Keratinocyte (primary cell): ENCODE data around the gene PPFIBP2. TPM values are rescaled to one million over a fixed set of nuclear protein-coding genes. Genes with fewer than 3 reads are reported as not detected.

Experiments used
- DNase-seq: peaks from one replicate; pipeline ENCODE4 v3.0.0-alpha.2; 2011; ENCODE audit warnings: low read depth, missing footprints, low spot score
- FAIRE-seq: peaks from 2 replicates; lab custom pipeline; 2011; peaks lifted over from hg19 to GRCh38; lab: Jason Lieb, UNC
- H2AFZ ChIP-seq: 2 replicates; pipeline ENCODE4 v1.6.0; 2012; ENCODE audit warnings: low read length, control low read depth, inconsistent platforms; ENCODE audit not compliant: control insufficient read depth
- H3K27ac ChIP-seq: 2 replicates; pipeline ENCODE4 v1.5.1; 2011; ENCODE audit warnings: low read length; ENCODE audit not compliant: control insufficient read depth, insufficient read depth
- H3K27me3 ChIP-seq: 3 replicates; pipeline ENCODE4 v1.6.0; 2011; ENCODE audit warnings: low read length; ENCODE audit not compliant: control insufficient read depth, insufficient read depth; ENCODE audit errors: extremely low read depth
- H3K36me3 ChIP-seq, 2 experiments: 2 replicates in 1 of 2; 3 replicates in 1 of 2; pipeline ENCODE4 v1.5.1; 2011; ENCODE audit warnings: low read length in 2 of 2, mild to moderate bottlenecking in 1 of 2; ENCODE audit not compliant: control insufficient read depth in 2 of 2, insufficient read depth in 2 of 2; ENCODE audit errors: extremely low read depth in 1 of 2
- H3K4me1 ChIP-seq: 3 replicates; pipeline ENCODE4 v1.5.1; 2011; ENCODE audit warnings: low read length; ENCODE audit not compliant: control insufficient read depth, insufficient read depth; ENCODE audit errors: extremely low read depth
- H3K4me2 ChIP-seq: 3 replicates; pipeline ENCODE4 v1.6.0; 2011; ENCODE audit warnings: low read depth, low read length; ENCODE audit not compliant: control insufficient read depth, insufficient read depth; ENCODE audit errors: extremely low read depth
- H3K4me3 ChIP-seq, 3 experiments: fragments of 200-600 bp in 1 of 3; sonication (generic) in 1 of 3; 2 replicates in 2 of 3; 3 replicates in 1 of 3; pipeline ENCODE4 v1.5.1; 2011 to 2016; ENCODE audit warnings: low read length in 3 of 3, mild to moderate bottlenecking in 3 of 3, control low read depth in 2 of 3, inconsistent platforms in 1 of 3, low read depth in 1 of 3, mixed read lengths in 1 of 3, mixed run types in 1 of 3, moderate library complexity in 1 of 3; ENCODE audit not compliant: control insufficient read depth in 2 of 3, insufficient read depth in 2 of 3; ENCODE audit errors: extremely low read depth in 1 of 3
- H3K79me2 ChIP-seq: 2 replicates; pipeline ENCODE4 v1.6.0; 2012; ENCODE audit warnings: low read length; ENCODE audit not compliant: control insufficient read depth, insufficient read depth
- H3K9ac ChIP-seq: 3 replicates; pipeline ENCODE4 v1.6.0; 2011; ENCODE audit warnings: low read length; ENCODE audit not compliant: control insufficient read depth, insufficient read depth; ENCODE audit errors: extremely low read depth
- H3K9me1 ChIP-seq: 3 replicates; pipeline ENCODE4 v1.6.0; 2011; ENCODE audit warnings: low read length; ENCODE audit not compliant: control insufficient read depth, insufficient read depth; ENCODE audit errors: extremely low read depth
- H3K9me3 ChIP-seq: 2 replicates; pipeline ENCODE4 v1.5.1; 2012; ENCODE audit warnings: low read depth, low read length; ENCODE audit not compliant: control insufficient read depth
- H4K20me1 ChIP-seq: 3 replicates; pipeline ENCODE4 v1.6.0; 2011; ENCODE audit warnings: low read length; ENCODE audit not compliant: control insufficient read depth, insufficient read depth; ENCODE audit errors: extremely low read depth
- EZH2 ChIP-seq: IDR thresholded peaks from one replicate; pipeline ENCODE4 v1.6.1; 2012; ENCODE audit warnings: inconsistent platforms, mild to moderate bottlenecking, low read length, moderate library complexity
- dilution Hi-C: fragments of 300-500 bp; cut with MboI; formaldehyde crosslinking; loops from one replicate; pipeline ENCODE4 v1.7.0; 2020; ENCODE audit warnings: low sequenced_read_pairs; ENCODE audit not compliant: extremely low pct_ligation_motif_present
- polyA plus RNA-seq, 5 experiments: library from polyadenylated mRNA; depleted of rRNA in 3 of 5; stranded (reverse) in 3 of 5; stranded (forward) in 1 of 5; unstranded in 1 of 5; fragments of >200 nt; gene quantifications; 1 replicate in 1 of 5; 2 replicates in 3 of 5; 3 replicates in 1 of 5; pipeline versions ENCODE4 v1.2.1 to v1.2.3, GENCODE V29; 2011 to 2012; ENCODE audit warnings: missing spikeins in 2 of 5, low read depth in 1 of 5, low replicate concordance in 1 of 5
- TF ChIP-seq, protein P1 (sequence below), 3 experiments: IDR thresholded peaks in 1 of 3; conservative IDR thresholded peaks in 1 of 3; optimal IDR thresholded peaks in 1 of 3; 2 replicates in 2 of 3; 3 replicates in 1 of 3; pipeline versions ENCODE3 to v1.5.1; 2011; ENCODE audit warnings: low read length in 3 of 3, mild to moderate bottlenecking in 3 of 3, moderate library complexity in 2 of 3, control low read depth in 1 of 3, inconsistent platforms in 1 of 3; ENCODE audit not compliant: insufficient read depth in 2 of 3; ENCODE audit errors: extremely low read depth in 1 of 3

PPFIBP2 gene
- polyA plus RNA-seq, 1 donor (not counting 4 experiments of a cell fraction or from before 2014, with no cell fraction given), result 11.0 TPM

DNA sequence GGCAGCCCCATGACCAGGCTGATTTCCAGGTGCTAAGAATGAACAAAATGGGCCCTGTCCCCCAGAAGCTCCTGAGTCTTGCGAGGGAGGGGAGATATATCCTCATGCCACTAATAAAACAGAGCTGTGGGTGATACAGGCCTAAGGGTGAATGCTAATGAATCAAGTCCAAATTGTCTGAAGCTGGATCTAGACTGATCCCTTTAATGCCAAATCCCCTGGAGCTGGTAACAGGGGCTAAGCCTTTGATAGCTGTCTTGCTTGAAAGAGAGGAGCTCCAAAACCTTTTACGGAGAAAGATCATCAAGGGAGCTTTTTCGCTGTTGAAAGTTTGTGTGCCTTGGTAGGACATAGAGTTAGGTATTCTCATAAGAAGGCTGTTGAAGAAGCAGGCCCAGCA is 79.7 kb downstream of the PPFIBP2 start:
- FAIRE-seq (peak; percentile 70), DNase-seq (no peak)
- no peak overlapping the region for H2AFZ ChIP-seq
- dilution Hi-C loops, result no loop called here
- no peaks in the 10 kb centered on the region for H4K20me1 ChIP-seq
- H3K27ac ChIP-seq, result no peak overlapping the region
- no peaks in the 10 kb centered on the region for H3K79me2 ChIP-seq
- peaks cover 57% of the 10 kb centered on the region for H3K4me1 ChIP-seq
- H3K9ac ChIP-seq, result no peak overlapping the region
- no peaks in the 10 kb centered on the region for H3K36me3 ChIP-seq
- no peaks in the 10 kb centered on the region for H3K9me1 ChIP-seq
- no peak overlapping the region for H3K4me3 ChIP-seq
- no peaks in the 10 kb centered on the region for H3K9me3 ChIP-seq
- no peak for TF ChIP-seq EZH2
- TF ChIP-seq, protein P1, sequence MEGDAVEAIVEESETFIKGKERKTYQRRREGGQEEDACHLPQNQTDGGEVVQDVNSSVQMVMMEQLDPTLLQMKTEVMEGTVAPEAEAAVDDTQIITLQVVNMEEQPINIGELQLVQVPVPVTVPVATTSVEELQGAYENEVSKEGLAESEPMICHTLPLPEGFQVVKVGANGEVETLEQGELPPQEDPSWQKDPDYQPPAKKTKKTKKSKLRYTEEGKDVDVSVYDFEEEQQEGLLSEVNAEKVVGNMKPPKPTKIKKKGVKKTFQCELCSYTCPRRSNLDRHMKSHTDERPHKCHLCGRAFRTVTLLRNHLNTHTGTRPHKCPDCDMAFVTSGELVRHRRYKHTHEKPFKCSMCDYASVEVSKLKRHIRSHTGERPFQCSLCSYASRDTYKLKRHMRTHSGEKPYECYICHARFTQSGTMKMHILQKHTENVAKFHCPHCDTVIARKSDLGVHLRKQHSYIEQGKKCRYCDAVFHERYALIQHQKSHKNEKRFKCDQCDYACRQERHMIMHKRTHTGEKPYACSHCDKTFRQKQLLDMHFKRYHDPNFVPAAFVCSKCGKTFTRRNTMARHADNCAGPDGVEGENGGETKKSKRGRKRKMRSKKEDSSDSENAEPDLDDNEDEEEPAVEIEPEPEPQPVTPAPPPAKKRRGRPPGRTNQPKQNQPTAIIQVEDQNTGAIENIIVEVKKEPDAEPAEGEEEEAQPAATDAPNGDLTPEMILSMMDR (optimal IDR thresholded peaks at IDR 0.05 in 1 of 3, IDR thresholded peaks at IDR 0.05 in 1 of 3, conservative IDR thresholded peaks at IDR 0.05 in 1 of 3; ENCODE audit: extremely low read depth in 1 of 3, insufficient read depth in 2 of 3, low read length in 3 of 3), result no peak
- H3K4me2 ChIP-seq, result no peak overlapping the region
- no peaks in the 10 kb centered on the region for H3K27me3 ChIP-seq

DNA sequence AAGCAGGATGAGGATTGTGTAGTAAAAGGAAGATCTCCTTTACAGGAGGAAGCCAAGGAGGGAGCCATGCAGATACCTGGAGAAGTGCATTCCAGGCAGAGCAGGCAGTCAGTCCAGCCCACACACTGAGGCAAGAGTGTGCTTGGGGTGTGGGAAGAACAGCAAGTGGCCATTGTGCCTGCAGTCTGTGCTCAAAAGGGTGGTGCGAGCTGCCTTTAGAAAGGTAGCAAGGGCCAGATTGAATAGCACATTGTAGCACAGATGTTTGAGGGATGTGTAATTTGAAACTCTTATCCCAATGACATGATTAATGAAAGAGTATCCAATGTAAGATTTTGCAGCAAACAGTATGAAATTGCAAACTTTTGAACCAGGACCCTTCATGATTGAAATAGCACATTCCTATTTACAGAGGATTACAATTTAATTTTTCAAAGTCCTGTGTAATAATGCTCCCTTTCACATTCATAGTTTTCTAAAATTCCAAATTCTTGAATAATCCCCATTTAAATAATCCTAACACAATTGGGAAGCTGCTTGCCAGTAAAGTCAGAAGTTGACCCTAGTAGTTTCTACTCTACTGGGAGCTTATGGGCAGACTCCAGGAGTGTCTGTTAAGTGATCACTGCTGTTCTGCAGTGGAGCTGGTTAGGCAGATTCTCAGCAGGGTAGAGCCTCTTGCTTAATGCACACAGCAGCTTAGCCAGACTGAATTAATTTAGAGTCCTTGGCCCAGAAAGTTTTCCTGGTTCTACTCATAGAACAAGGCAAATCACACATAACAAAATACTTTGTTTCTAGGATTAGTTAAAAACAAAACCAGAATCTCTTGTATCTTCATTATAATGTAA is 81.4 kb downstream of the PPFIBP2 start:
- FAIRE-seq, result peak; percentile 13
- H3K4me2 ChIP-seq, result no peak overlapping the region
- H2AFZ ChIP-seq, result peak overlapping the region; percentile 10
- no peaks in the 10 kb centered on the region for H3K79me2 ChIP-seq
- H3K36me3 ChIP-seq, result no peaks in the 10 kb centered on the region
- H3K4me1 ChIP-seq, result peaks cover 59% of the 10 kb centered on the region
- H3K4me3 ChIP-seq, result no peak overlapping the region
- no peaks in the 10 kb centered on the region for H3K9me1 ChIP-seq
- H3K9ac ChIP-seq, result no peak overlapping the region
- DNase-seq, result no peak
- TF ChIP-seq, protein P1 (optimal IDR thresholded peaks at IDR 0.05 in 1 of 3, IDR thresholded peaks at IDR 0.05 in 1 of 3, conservative IDR thresholded peaks at IDR 0.05 in 1 of 3; ENCODE audit: extremely low read depth in 1 of 3, insufficient read depth in 2 of 3, low read length in 3 of 3), result no peak
- TF ChIP-seq EZH2, result no peak
- H4K20me1 ChIP-seq, result no peaks in the 10 kb centered on the region
- no peaks in the 10 kb centered on the region for H3K27me3 ChIP-seq
- no peak overlapping the region for H3K27ac ChIP-seq
- H3K9me3 ChIP-seq, result no peaks in the 10 kb centered on the region
- dilution Hi-C loops, result no loop called here
